Activated CD4-positive, alpha-beta memory T cell treated with anti-CD3 and anti-CD28 coated beads, Interleukin-2, amount 10 ng/mL, durations not matched to agents 7 days and 5 days (primary cell): ENCODE results near the gene FAM43A. TPM values are rescaled to one million over a fixed set of nuclear protein-coding genes. Genes with fewer than 3 reads are reported as not detected.

ENCODE experiments used
- CTCF ChIA-PET: fragments of 350-600 bp; sonication (Branson Sonifier 250); formaldehyde crosslinking; loops from one replicate; lab custom pipeline; 2021; ENCODE audit warnings: antibody characterized with exemption, inconsistent platforms; lab: Charles Lee
- POLR2A ChIA-PET: fragments of 350-600 bp; sonication (Branson Sonifier 250); formaldehyde crosslinking; loops from one replicate; lab custom pipeline; 2021; ENCODE audit warnings: antibody characterized with exemption; lab: Charles Lee
- DNase-seq: peaks from one replicate; pipeline ENCODE4 v3.0.0-alpha.2; 2020
- H3K27ac Mint-ChIP-seq: one replicate; pipeline ENCODE4 v1.8.0; 2021; ENCODE audit warnings: mild to moderate bottlenecking, mixed read lengths
- H3K27me3 Mint-ChIP-seq: one replicate; pipeline ENCODE4 v1.8.0; 2021; ENCODE audit warnings: mixed read lengths
- H3K36me3 Mint-ChIP-seq: one replicate; pipeline ENCODE4 v1.8.0; 2021; ENCODE audit warnings: low read depth, mixed read lengths
- H3K4me1 Mint-ChIP-seq: one replicate; pipeline ENCODE4 v1.8.0; 2021; ENCODE audit warnings: mixed read lengths
- H3K4me3 Mint-ChIP-seq: one replicate; pipeline ENCODE4 v1.8.0; 2021; ENCODE audit warnings: mild to moderate bottlenecking, mixed read lengths
- H3K9me3 Mint-ChIP-seq: one replicate; pipeline ENCODE4 v1.8.0; 2021; ENCODE audit warnings: mixed read lengths
- total RNA-seq, 2 experiments: library from RNA; stranded (reverse); gene quantifications; one replicate each; pipeline ENCODE4 v1.2.3, GENCODE V29; 2021

The FAM43A gene
- total RNA-seq, 2 experiments from 2014 or later, result 4.3 TPM

DNA sequence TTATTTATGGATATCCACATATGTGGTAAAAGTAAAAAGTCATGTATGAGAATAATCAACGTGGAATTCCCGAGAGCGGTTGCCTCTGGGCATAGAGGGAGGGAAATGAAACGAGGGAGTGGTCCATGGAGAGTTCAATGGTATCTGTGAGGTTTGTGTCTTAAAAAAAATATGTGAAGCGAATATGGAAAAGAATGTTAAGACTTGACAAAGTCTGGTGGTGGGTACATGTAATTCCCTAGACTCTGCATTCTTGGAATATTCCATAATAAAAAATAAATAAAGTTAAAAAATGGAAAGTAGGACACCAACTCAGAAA lies 28.4 kb downstream of the FAM43A start:
- ChIA-PET CTCF (no interaction called here), POLR2A (no interaction called here)
- H3K27me3 Mint-ChIP-seq, result peaks cover 6% of the 10 kb centered on the region
- H3K9me3 Mint-ChIP-seq, result no peaks in the 10 kb centered on the region
- no peaks in the 10 kb centered on the region for H3K36me3 Mint-ChIP-seq
- no peak overlapping the region for H3K4me3 Mint-ChIP-seq
- H3K27ac Mint-ChIP-seq, result no peak overlapping the region
- H3K4me1 Mint-ChIP-seq, result peaks cover 6% of the 10 kb centered on the region
- DNase-seq, result no peak

- H3K9me3 Mint-ChIP-seq, result no peaks in the 10 kb centered on the region
- H3K4me1 Mint-ChIP-seq, result peaks cover 6% of the 10 kb centered on the region
- no peak overlapping the region for H3K4me3 Mint-ChIP-seq
- H3K27me3 Mint-ChIP-seq, result peaks cover 6% of the 10 kb centered on the region
- no peaks in the 10 kb centered on the region for H3K36me3 Mint-ChIP-seq
- H3K27ac Mint-ChIP-seq, result no peak overlapping the region
- ChIA-PET CTCF (no interaction called here), POLR2A (no interaction called here)
- no peak for DNase-seq
Observed at GRCh38 chr3:194714564-194714963, 28.9 kb downstream of the FAM43A start.

DNA sequence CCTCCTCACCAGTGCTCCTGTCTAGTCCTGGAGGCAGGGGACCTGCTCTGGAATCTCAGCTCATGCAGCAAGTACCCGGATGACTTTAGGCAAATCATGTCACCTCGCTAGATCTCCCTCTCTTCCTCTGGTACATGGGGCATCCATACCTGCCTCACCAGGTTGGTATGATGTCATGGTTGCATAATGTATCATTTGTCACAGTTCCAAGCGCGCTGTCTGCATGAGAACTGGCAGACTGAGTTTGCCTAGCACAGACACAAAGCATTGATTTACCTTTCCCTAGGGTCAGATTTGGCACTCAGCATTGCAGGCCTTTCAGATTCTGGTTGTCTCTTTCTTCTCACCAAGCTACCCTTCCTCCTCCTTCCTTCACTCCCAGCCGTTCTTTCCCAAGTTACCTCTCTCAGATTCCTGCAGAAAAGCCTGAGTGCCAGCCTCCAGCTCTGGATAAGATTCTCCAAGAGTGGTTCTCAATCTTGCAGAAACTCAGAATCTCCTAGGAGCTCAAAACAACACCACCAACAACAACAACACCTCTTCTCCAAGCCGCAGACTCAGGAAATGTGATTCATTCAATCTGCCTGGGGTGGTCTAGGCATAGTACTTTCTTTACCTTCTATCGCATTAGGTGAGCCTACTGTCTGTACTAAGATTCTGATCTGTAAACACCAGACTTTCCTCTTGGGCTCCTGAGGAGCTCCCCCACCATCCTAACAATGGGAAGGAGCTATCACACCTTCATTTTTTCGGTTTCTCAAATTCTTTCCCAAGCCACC lies 29.5 kb downstream of the FAM43A start:
- Mint-ChIP-seq H3K27ac (no peak overlapping the region), H3K36me3 (no peaks in the 10 kb centered on the region), H3K4me3 (no peak overlapping the region), H3K9me3 (no peaks in the 10 kb centered on the region), H3K4me1 (peaks cover 6% of the 10 kb centered on the region), H3K27me3 (peaks cover 6% of the 10 kb centered on the region)
- CTCF ChIA-PET, result no interaction called here
- no peak for DNase-seq
- POLR2A ChIA-PET, result interaction anchor here (1.0 kb wide), 1 partner anchor 29 kb away, joined by 3 read pairs; no protein-coding TSS in a partner anchor

DNA sequence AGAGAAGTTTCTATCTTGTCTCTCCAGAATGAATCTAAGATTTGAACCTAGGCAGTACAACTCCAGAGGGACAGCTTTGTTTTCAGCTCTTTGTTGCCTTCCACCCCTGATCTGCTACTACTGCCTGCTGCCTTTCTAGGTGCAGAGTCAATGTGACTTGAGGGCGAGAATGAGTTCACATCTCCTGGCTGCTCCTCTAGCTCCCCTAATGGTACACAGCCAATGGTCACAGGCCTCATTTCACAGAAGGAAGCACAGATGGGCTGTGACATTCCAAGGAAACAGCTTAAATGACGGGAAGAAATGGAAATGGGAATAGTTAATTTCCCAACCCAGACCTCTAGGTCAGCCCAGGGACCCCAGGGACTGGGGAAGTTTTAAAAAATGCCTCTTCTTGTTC lies 32.4 kb downstream of the FAM43A start:
- H3K27me3 Mint-ChIP-seq, result peaks cover 4% of the 10 kb centered on the region
- no peak overlapping the region for H3K27ac Mint-ChIP-seq
- no peaks in the 10 kb centered on the region for H3K36me3 Mint-ChIP-seq
- H3K4me1 Mint-ChIP-seq, result peaks cover 6% of the 10 kb centered on the region
- no peaks in the 10 kb centered on the region for H3K9me3 Mint-ChIP-seq
- ChIA-PET CTCF (no interaction called here), POLR2A (no interaction called here)
- DNase-seq, result no peak
- H3K4me3 Mint-ChIP-seq, result no peak overlapping the region

DNA sequence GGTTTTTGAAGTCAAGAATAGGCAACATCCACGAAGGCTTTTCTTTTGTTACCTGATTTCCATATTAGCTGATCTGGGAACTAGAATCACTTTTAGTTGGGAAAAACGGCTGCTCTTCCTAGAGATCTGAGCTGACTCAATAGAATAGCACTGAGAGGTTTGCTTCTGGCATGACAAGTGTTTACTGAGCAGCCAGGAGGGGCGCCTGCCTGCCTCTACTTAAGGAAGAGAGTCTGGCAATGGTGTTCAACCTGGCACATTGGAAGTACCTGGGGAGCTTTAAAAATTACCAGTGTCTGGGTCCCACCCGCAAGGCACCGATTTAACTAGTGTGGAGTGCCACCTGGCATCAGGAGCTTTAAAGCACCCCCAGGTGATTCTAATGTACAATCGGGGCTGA lies 34.4 kb downstream of the FAM43A start:
- ChIA-PET POLR2A (no interaction called here), CTCF (interaction anchor here (0.8 kb wide), 1 partner anchor 33 kb away, joined by 3 read pairs; no protein-coding TSS in a partner anchor)
- H3K9me3 Mint-ChIP-seq, result no peaks in the 10 kb centered on the region
- H3K4me1 Mint-ChIP-seq, result peaks cover 5% of the 10 kb centered on the region
- no peak overlapping the region for H3K4me3 Mint-ChIP-seq
- DNase-seq, result no peak
- no peak overlapping the region for H3K27ac Mint-ChIP-seq
- no peaks in the 10 kb centered on the region for H3K36me3 Mint-ChIP-seq
- peaks cover 5% of the 10 kb centered on the region for H3K27me3 Mint-ChIP-seq

GRCh38 chr3:194723846-194724618 lies 38.3 kb downstream of the FAM43A start:
- no peak overlapping the region for H3K27ac Mint-ChIP-seq
- CTCF ChIA-PET, result no interaction called here
- no peaks in the 10 kb centered on the region for H3K36me3 Mint-ChIP-seq
- no peak overlapping the region for H3K4me3 Mint-ChIP-seq
- no peaks in the 10 kb centered on the region for H3K4me1 Mint-ChIP-seq
- peaks cover 4% of the 10 kb centered on the region for H3K27me3 Mint-ChIP-seq
- no peaks in the 10 kb centered on the region for H3K9me3 Mint-ChIP-seq
- no peak for DNase-seq
- POLR2A ChIA-PET, result no interaction called here

GRCh38 chr3:194725346-194725745 lies 39.7 kb downstream of the FAM43A start:
- CTCF ChIA-PET, result no interaction called here
- H3K4me1 Mint-ChIP-seq, result no peaks in the 10 kb centered on the region
- H3K27ac Mint-ChIP-seq, result no peak overlapping the region

DNA sequence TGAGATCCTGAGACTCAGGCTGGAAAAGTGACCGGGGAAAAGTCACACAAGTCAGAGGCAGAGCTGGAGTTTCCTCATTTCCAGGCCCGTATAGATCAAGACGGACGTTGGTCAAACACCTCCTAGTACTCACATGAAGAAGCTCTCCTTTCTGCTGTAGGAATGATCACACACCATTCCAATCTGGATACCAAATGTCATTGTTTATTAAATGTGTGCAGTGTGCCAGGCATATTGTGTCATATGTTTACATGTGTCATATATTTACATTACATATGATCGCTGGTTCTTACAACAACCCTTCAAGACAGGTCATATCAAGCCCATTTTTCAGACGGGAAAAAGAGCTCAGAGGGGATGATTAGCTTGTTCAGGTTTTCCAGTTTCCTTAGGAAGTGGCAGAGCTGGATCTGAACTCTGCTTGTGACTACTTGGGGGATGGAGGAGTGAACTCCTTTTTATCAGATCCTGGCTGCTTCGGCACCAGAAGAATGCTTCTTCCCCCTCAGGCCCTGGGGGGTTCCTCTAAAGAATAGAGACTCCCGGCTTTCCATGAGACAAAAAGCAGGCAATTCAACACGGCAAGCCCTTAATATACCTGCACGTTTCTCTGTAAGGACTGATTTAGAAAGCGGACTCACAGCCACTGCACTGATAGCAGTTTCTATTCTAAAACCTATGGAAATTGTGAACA lies 41.9 kb downstream of the FAM43A start:
- no peak overlapping the region for H3K4me3 Mint-ChIP-seq
- POLR2A ChIA-PET, result no interaction called here
- H3K4me1 Mint-ChIP-seq, result no peaks in the 10 kb centered on the region
- H3K36me3 Mint-ChIP-seq, result no peaks in the 10 kb centered on the region
- no peak overlapping the region for H3K27ac Mint-ChIP-seq
- CTCF ChIA-PET, result interaction anchor here (0.9 kb wide), 1 partner anchor 40 kb away, joined by 3 read pairs; no protein-coding TSS in a partner anchor
- H3K9me3 Mint-ChIP-seq, result no peaks in the 10 kb centered on the region
- peaks cover 24% of the 10 kb centered on the region for H3K27me3 Mint-ChIP-seq
- DNase-seq, result no peak

More at GRCh38 chr3:194725346-194725745, 39.7 kb downstream of the FAM43A start:
- Mint-ChIP-seq H3K4me3 (no peak overlapping the region), H3K27me3 (peaks cover 14% of the 10 kb centered on the region), H3K9me3 (no peaks in the 10 kb centered on the region), H3K36me3 (no peaks in the 10 kb centered on the region)
- no peak for DNase-seq
- POLR2A ChIA-PET, result no interaction called here

DNA sequence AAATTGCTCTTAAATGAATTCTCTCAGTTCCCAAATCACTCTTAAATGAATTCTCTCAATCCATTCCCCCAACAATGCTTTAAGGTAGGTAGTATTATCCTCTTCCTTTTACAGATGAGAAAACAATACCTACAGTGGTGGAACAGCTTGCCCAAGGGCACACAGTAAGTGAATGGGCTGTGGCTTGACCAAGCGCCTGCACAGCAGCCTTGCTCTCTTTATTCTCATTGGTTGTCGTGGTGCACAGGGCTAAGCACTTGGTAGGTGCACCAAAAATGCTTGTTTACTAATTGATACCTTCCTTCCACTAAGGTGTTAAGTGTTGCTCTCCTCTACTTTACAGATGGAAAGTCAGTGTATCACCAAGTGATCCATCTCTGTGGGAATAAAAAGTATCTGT lies 43.3 kb downstream of the FAM43A start:
- peaks cover 27% of the 10 kb centered on the region for H3K27me3 Mint-ChIP-seq
- ChIA-PET CTCF (no interaction called here), POLR2A (no interaction called here)
- H3K4me1 Mint-ChIP-seq, result no peaks in the 10 kb centered on the region
- H3K4me3 Mint-ChIP-seq, result no peak overlapping the region
- H3K9me3 Mint-ChIP-seq, result no peaks in the 10 kb centered on the region
- H3K36me3 Mint-ChIP-seq, result no peaks in the 10 kb centered on the region
- no peak overlapping the region for H3K27ac Mint-ChIP-seq
- no peak for DNase-seq

DNA sequence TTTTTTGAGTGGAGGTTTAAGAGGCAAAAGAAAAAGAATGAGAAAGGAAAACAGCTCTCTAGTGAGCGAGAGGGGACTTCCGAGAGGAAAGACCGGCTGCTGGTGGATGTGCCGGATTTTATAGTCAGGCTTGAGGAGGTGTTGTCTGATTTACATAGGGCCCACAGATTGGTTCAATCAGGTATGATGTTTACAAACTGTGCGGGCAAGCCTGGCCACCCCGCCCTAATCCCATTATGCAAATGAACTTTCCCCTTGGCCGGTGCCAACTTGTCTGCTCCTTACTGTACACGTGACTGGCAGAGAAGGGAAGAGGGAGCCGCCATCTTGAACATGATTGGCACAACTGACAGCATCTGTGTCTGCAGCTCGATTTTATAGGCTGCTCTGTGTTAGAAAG lies 44.7 kb downstream of the FAM43A start:
- CTCF ChIA-PET, result no interaction called here
- no peak for DNase-seq

GRCh38 chr3:194731506-194732073 lies 45.9 kb downstream of the FAM43A start:
- Mint-ChIP-seq H3K9me3 (no peaks in the 10 kb centered on the region), H3K4me3 (no peak overlapping the region), H3K27ac (no peak overlapping the region), H3K36me3 (no peaks in the 10 kb centered on the region), H3K27me3 (peaks cover 30% of the 10 kb centered on the region), H3K4me1 (no peaks in the 10 kb centered on the region)
- DNase-seq, result no peak
- POLR2A ChIA-PET, result no interaction called here
- CTCF ChIA-PET, result no interaction called here

More for the DNA sequence above, 44.7 kb downstream of the FAM43A start:
- Mint-ChIP-seq H3K27me3 (peaks cover 31% of the 10 kb centered on the region), H3K27ac (no peak overlapping the region), H3K4me3 (no peak overlapping the region), H3K36me3 (no peaks in the 10 kb centered on the region), H3K4me1 (no peaks in the 10 kb centered on the region), H3K9me3 (no peaks in the 10 kb centered on the region)
- POLR2A ChIA-PET, result no interaction called here

DNA sequence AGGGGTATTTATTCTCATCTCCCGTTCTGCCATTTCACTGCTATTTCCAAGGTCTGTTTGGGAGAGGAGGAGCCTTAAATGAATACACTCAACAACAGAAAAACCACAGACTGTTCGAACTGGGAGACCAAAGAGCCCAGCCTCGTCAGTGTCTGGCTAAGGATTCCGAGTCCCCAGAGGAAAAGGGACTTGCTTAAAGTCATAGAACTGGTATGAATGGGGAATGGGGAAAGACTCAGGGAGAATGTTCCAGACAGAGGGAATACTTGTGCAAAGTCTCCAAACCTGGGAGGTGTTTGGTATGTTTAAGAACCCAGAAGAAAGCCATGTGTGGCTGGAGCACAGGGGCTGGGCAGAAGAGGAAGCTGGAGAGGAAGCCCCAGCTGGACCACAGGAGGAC lies 46.9 kb downstream of the FAM43A start:
- POLR2A ChIA-PET, result no interaction called here
- H3K4me1 Mint-ChIP-seq, result no peaks in the 10 kb centered on the region
- no peaks in the 10 kb centered on the region for H3K9me3 Mint-ChIP-seq
- CTCF ChIA-PET, result no interaction called here
- H3K4me3 Mint-ChIP-seq, result no peak overlapping the region
- no peaks in the 10 kb centered on the region for H3K36me3 Mint-ChIP-seq
- no peak overlapping the region for H3K27ac Mint-ChIP-seq
- peaks cover 30% of the 10 kb centered on the region for H3K27me3 Mint-ChIP-seq
- DNase-seq, result no peak
